CD8-positive, alpha-beta memory T cell (primary cell): ENCODE measurements around the gene TMEM80. TPM values are rescaled to one million over a fixed set of nuclear protein-coding genes. Genes with fewer than 3 reads are reported as not detected.

ENCODE experiments used
- CTCF ChIA-PET: fragments of 350-600 bp; sonication (Branson Sonifier 250); formaldehyde crosslinking; loops from one replicate; lab custom pipeline; 2021; ENCODE audit warnings: antibody characterized with exemption; lab: Charles Lee
- POLR2A ChIA-PET: fragments of 350-600 bp; sonication (Branson Sonifier 250); formaldehyde crosslinking; loops from one replicate; lab custom pipeline; 2021; ENCODE audit warnings: antibody characterized with exemption; lab: Charles Lee
- DNase-seq, 5 donors: peaks; one replicate each; pipeline versions ENCODE4 v3.0.0 to v3.0.0-alpha.2; 2020 to 2022; ENCODE audit warnings: mixed read lengths in 1 of 5
- H3K27ac ChIP-seq: one replicate; pipeline ENCODE4 v1.7.0; 2013; ENCODE audit warnings: low read depth, mild to moderate bottlenecking, low read length, moderate library complexity
- H3K27me3 ChIP-seq: 2 replicates; pipeline ENCODE4 v1.7.0; 2013; ENCODE audit warnings: low read length, mild to moderate bottlenecking; ENCODE audit not compliant: insufficient read depth, poor library complexity, severe bottlenecking
- H3K36me3 ChIP-seq: 2 replicates; pipeline ENCODE4 v1.7.0; 2013; ENCODE audit warnings: mild to moderate bottlenecking, low read length, moderate library complexity; ENCODE audit not compliant: insufficient read depth
- H3K4me1 ChIP-seq: 2 replicates; pipeline ENCODE4 v1.7.0; 2013; ENCODE audit warnings: mild to moderate bottlenecking, low read length, moderate library complexity; ENCODE audit not compliant: insufficient read depth
- H3K4me3 ChIP-seq: 2 replicates; pipeline ENCODE4 v1.7.0; 2013; ENCODE audit warnings: mild to moderate bottlenecking, low read length
- H3K9me3 ChIP-seq: 2 replicates; pipeline ENCODE4 v1.7.0; 2013; ENCODE audit warnings: mild to moderate bottlenecking, low read length
- H3K27ac Mint-ChIP-seq, 8 donors: one replicate each; pipeline ENCODE4 v1.8.0; 2020 to 2021; ENCODE audit warnings: mixed read lengths in 8 of 8, mild to moderate bottlenecking in 6 of 8, inconsistent platforms in 3 of 8, moderate library complexity in 3 of 8
- H3K27me3 Mint-ChIP-seq, 2 donors: one replicate each; pipeline ENCODE4 v1.8.0; 2020 to 2021; ENCODE audit warnings: mixed read lengths in 2 of 2, mild to moderate bottlenecking in 1 of 2, moderate library complexity in 1 of 2
- H3K36me3 Mint-ChIP-seq, 3 donors: one replicate each; pipeline ENCODE4 v1.8.0; 2020 to 2021; ENCODE audit warnings: mixed read lengths in 3 of 3, inconsistent platforms in 1 of 3, mild to moderate bottlenecking in 1 of 3
- H3K4me1 Mint-ChIP-seq, 3 donors: one replicate each; pipeline ENCODE4 v1.8.0; 2020 to 2021; ENCODE audit warnings: mixed read lengths in 3 of 3, inconsistent platforms in 1 of 3, mild to moderate bottlenecking in 1 of 3
- H3K4me3 Mint-ChIP-seq, 7 donors: one replicate each; pipeline ENCODE4 v1.8.0; 2020 to 2021; ENCODE audit warnings: mixed read lengths in 7 of 7, mild to moderate bottlenecking in 6 of 7, moderate library complexity in 4 of 7, inconsistent platforms in 2 of 7
- H3K9me3 Mint-ChIP-seq, 5 donors: one replicate each; pipeline ENCODE4 v1.8.0; 2020 to 2022; ENCODE audit warnings: mixed read lengths in 5 of 5, mild to moderate bottlenecking in 3 of 5, moderate library complexity in 2 of 5, inconsistent platforms in 1 of 5
- polyA plus RNA-seq: library from polyadenylated mRNA; unstranded; fragments of 300-500 nt; fragmentation: Illumina TruSeq; gene quantifications from one replicate; pipeline ENCODE4 v1.2.3, GENCODE V29; 2021
- total RNA-seq, 2 experiments: library from RNA; stranded (reverse); gene quantifications; one replicate each; pipeline ENCODE4 v1.2.3, GENCODE V29; 2021

TMEM80 gene
- total and polyA plus RNA-seq, 3 experiments from 2014 or later, result 10.3 to 27.8 (median 13.4) TPM

GRCh38 chr11:695288-695537 lies 403 bp upstream of the TMEM80 start:
- Histone ChIP-seq H3K36me3 (no peaks in the 10 kb centered on the region), H3K9me3 (no peaks in the 10 kb centered on the region), H3K27ac (peak overlapping the region; percentile 92), H3K4me1 (peaks cover 47% of the 10 kb centered on the region), H3K4me3 (peak overlapping the region; percentile 81), H3K27me3 (no peaks in the 10 kb centered on the region)
- ChIA-PET CTCF (interaction anchor here (0.7 to 8.2 kb wide), 7 partner anchors 11 to 141 kb away, joined by 3 to 69 read pairs (median 4); partner anchors contain the start of gene TALDO1), POLR2A (interaction anchor here (0.6 to 2.3 kb wide), 13 partner anchors 9 to 289 kb away, joined by 3 to 10 read pairs (median 3); partner anchors contain the start of genes CD151, EPS8L2 and PHRF1)
- H3K36me3 Mint-ChIP-seq, result peaks cover 0 to 31% (median 0%) of the 10 kb centered on the region in 3 donors
- DNase-seq, result no peak
- no peaks in the 10 kb centered on the region for H3K9me3 Mint-ChIP-seq
- H3K4me3 Mint-ChIP-seq, result peak overlapping the region; percentile 85 to 94 (median 88)
- H3K27ac Mint-ChIP-seq, result peak overlapping the region; percentile 89 to 98 (median 93)
- H3K27me3 Mint-ChIP-seq, result no peaks in the 10 kb centered on the region
- peaks cover 31 to 52% (median 39%) of the 10 kb centered on the region in 3 donors for H3K4me1 Mint-ChIP-seq

- H3K4me1 ChIP-seq, result peaks cover 30% of the 10 kb centered on the region
- no peaks in the 10 kb centered on the region for H3K36me3 ChIP-seq
- Mint-ChIP-seq H3K36me3 (peaks cover 0 to 35% (median 2%) of the 10 kb centered on the region in 3 donors), H3K27ac (peak overlapping the region in 7 of 8 donors; percentile 26 to 96 (median 64)), H3K9me3 (no peaks in the 10 kb centered on the region), H3K4me3 (peak overlapping the region; percentile 12 to 94 (median 51)), H3K4me1 (peaks cover 24 to 39% (median 33%) of the 10 kb centered on the region in 3 donors), H3K27me3 (no peaks in the 10 kb centered on the region)
- H3K27ac ChIP-seq, result no peak overlapping the region
- H3K9me3 ChIP-seq, result no peaks in the 10 kb centered on the region
- no peak overlapping the region for H3K4me3 ChIP-seq
- H3K27me3 ChIP-seq, result no peaks in the 10 kb centered on the region
- POLR2A ChIA-PET, result interaction anchor here (1.6 to 2.3 kb wide), 2 partner anchors 25 to 29 kb away, joined by 7 to 9 read pairs; no protein-coding TSS in a partner anchor
- CTCF ChIA-PET, result interaction anchor here (0.7 to 8.2 kb wide), 2 partner anchors 28 to 161 kb away, joined by 3 to 69 read pairs; partner anchors contain the start of gene HRAS
- no peak for DNase-seq
Observed at GRCh38 chr11:696955-697491, 1.4 kb downstream of the TMEM80 start.

DNA sequence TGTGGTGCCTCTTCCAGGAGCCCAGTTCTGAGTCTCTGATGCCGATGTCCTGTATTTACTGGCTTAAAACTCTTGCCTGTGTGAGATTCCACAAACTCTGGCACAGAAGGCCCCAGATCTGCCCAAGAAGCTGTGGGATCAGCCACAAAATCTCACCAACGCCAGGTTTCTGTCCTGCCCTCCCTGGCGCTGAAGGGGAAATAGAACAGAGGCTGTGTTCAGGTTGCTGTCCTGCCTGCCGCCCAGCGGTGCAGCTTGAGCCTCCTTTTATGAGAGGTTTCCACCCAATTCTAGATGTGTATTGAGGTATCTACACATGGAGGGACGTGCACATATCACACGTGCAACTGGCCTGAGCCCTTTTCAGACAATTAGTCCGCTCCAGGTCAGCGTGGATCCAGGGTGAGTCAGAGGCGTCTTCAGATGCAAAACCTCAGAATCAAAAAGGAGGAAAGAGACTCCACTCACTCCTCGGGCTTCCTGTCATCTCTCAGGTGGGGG lies 2.2 kb downstream of the TMEM80 start:
- H3K9me3 ChIP-seq, result no peaks in the 10 kb centered on the region
- H3K9me3 Mint-ChIP-seq, result no peaks in the 10 kb centered on the region
- H3K27ac Mint-ChIP-seq, result peak overlapping the region in 7 of 8 donors; percentile 40 to 96 (median 68)
- CTCF ChIA-PET, result interaction anchor here (8.2 kb wide), 1 partner anchor 27 kb away, joined by 69 read pairs; no protein-coding TSS in a partner anchor
- H3K36me3 ChIP-seq, result no peaks in the 10 kb centered on the region
- peaks cover 22% of the 10 kb centered on the region for H3K4me1 ChIP-seq
- peaks cover 0 to 33% (median 2%) of the 10 kb centered on the region in 3 donors for H3K36me3 Mint-ChIP-seq
- peaks cover 21 to 32% (median 28%) of the 10 kb centered on the region in 3 donors for H3K4me1 Mint-ChIP-seq
- H3K27me3 Mint-ChIP-seq, result no peaks in the 10 kb centered on the region
- POLR2A ChIA-PET, result interaction anchor here (1.6 kb wide), 1 partner anchor 28 kb away, joined by 7 read pairs; no protein-coding TSS in a partner anchor
- peak overlapping the region in 5 of 7 donors; percentile 17 to 79 (median 58) for H3K4me3 Mint-ChIP-seq
- no peak overlapping the region for H3K4me3 ChIP-seq
- no peak for DNase-seq
- H3K27me3 ChIP-seq, result no peaks in the 10 kb centered on the region
- no peak overlapping the region for H3K27ac ChIP-seq

DNA sequence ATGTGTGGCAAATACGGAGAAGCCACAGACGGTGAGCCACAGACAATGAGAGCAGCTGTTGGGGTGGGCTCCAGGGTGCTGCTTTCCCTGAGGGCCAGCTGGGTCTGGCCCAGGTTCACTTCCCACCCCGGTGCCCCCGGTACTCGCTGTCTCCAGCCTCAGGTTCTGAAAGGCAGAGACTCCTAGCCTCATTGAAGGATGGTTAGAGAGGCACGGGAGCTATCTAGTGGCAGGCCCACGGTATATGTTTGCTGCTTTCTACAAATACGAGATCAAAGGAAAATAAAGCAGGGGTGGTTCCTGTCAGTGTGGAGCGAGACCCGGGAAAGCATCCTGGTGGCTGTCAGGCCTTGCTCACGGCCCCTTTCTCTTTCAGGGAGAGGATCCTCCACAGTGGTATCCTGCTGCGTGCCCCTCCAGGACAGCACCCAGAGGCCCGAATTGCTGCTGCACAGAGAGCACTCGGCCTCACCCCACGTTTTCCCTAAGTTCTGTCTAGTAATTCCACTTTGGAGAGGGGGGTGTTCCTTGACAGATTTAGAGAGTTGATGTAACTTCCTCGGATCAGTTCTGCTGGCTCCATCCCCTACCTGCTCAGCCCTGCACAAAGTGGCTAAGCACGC lies 3.0 kb downstream of the TMEM80 start:
- ChIA-PET POLR2A (no interaction called here), CTCF (interaction anchor here (8.2 kb wide), 1 partner anchor 26 kb away, joined by 69 read pairs; no protein-coding TSS in a partner anchor)
- Histone ChIP-seq H3K36me3 (no peaks in the 10 kb centered on the region), H3K4me3 (no peak overlapping the region), H3K27me3 (no peaks in the 10 kb centered on the region), H3K9me3 (no peaks in the 10 kb centered on the region), H3K4me1 (peaks cover 15% of the 10 kb centered on the region), H3K27ac (no peak overlapping the region)
- Mint-ChIP-seq H3K4me1 (peaks cover 14 to 25% (median 20%) of the 10 kb centered on the region in 3 donors), H3K27ac (peak overlapping the region in 3 of 8 donors; percentile 6 to 96 (median 84)), H3K4me3 (peak overlapping the region in 2 of 7 donors; percentile 61 to 79), H3K36me3 (peaks cover 0 to 30% (median 2%) of the 10 kb centered on the region in 3 donors), H3K27me3 (no peaks in the 10 kb centered on the region), H3K9me3 (no peaks in the 10 kb centered on the region)
- peak in 1 of 5 donors; percentile 49 for DNase-seq

DNA sequence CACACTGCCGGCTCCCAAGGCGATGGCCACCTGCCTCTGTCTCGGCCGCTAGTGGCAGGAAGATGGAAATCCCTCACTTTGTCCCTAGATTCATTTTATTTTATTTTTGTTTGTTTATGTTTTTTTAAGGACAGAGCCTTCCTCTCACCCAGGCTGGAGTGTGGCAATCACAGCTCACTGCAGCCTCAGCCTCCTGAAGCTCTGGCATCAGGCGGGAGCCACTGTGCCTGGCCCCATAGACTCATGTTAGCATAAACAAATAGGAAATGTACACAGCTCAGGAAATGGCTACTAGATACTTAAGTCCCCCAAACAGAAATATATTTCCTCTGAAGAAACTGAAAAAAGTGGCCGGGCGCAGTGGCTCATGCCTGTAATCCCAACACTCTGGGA lies 3.5 kb downstream of the TMEM80 start:
- H3K27me3 Mint-ChIP-seq, result no peaks in the 10 kb centered on the region
- peaks cover 15 to 24% (median 23%) of the 10 kb centered on the region in 3 donors for H3K4me1 Mint-ChIP-seq
- Histone ChIP-seq H3K36me3 (no peaks in the 10 kb centered on the region), H3K4me1 (peaks cover 10% of the 10 kb centered on the region), H3K27ac (no peak overlapping the region), H3K27me3 (no peaks in the 10 kb centered on the region), H3K4me3 (no peak overlapping the region), H3K9me3 (no peaks in the 10 kb centered on the region)
- no peaks in the 10 kb centered on the region for H3K9me3 Mint-ChIP-seq
- H3K27ac Mint-ChIP-seq, result peak overlapping the region in 3 of 8 donors; percentile 40 to 78 (median 52)
- no peak for DNase-seq
- H3K4me3 Mint-ChIP-seq, result peak overlapping the region in 1 of 7 donors; percentile 27
- ChIA-PET CTCF (interaction anchor here (8.2 kb wide), 1 partner anchor 26 kb away, joined by 69 read pairs; no protein-coding TSS in a partner anchor), POLR2A (no interaction called here)
- peaks cover 0 to 33% (median 2%) of the 10 kb centered on the region in 3 donors for H3K36me3 Mint-ChIP-seq

DNA sequence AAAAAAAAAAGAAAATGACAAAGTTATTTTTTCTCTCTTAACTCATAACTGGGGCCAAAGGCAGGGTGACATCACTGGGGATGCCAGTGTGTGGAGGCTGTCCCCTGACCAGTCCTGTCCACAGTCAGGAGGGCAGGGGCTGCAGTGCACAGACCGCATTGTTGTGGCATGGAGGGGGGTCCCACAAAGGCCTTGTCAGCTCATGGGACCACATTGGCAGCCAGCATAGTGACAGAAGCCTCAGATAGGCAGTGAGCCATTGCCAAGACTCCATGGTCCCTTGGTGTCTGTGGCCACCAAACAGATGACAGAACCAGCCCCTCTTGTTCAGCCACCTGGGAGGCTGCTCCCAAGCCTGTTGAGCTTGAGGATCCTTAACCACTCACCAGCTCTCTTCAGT lies 4.1 kb downstream of the TMEM80 start:
- H3K36me3 Mint-ChIP-seq, result peaks cover 0 to 33% (median 2%) of the 10 kb centered on the region in 3 donors
- no peaks in the 10 kb centered on the region for H3K9me3 Mint-ChIP-seq
- ChIA-PET CTCF (interaction anchor here (8.2 kb wide), 1 partner anchor 25 kb away, joined by 69 read pairs; no protein-coding TSS in a partner anchor), POLR2A (interaction anchor here (0.6 kb wide), 1 partner anchor 44 kb away, joined by 6 read pairs; no protein-coding TSS in a partner anchor)
- no peaks in the 10 kb centered on the region for H3K27me3 Mint-ChIP-seq
- Histone ChIP-seq H3K4me1 (peaks cover 7% of the 10 kb centered on the region), H3K27ac (no peak overlapping the region), H3K27me3 (no peaks in the 10 kb centered on the region), H3K36me3 (no peaks in the 10 kb centered on the region), H3K9me3 (no peaks in the 10 kb centered on the region), H3K4me3 (no peak overlapping the region)
- peak overlapping the region in 3 of 8 donors; percentile 60 to 78 (median 76) for H3K27ac Mint-ChIP-seq
- no peak overlapping the region for H3K4me3 Mint-ChIP-seq
- DNase-seq, result no peak
- H3K4me1 Mint-ChIP-seq, result peaks cover 15 to 24% (median 23%) of the 10 kb centered on the region in 3 donors

DNA sequence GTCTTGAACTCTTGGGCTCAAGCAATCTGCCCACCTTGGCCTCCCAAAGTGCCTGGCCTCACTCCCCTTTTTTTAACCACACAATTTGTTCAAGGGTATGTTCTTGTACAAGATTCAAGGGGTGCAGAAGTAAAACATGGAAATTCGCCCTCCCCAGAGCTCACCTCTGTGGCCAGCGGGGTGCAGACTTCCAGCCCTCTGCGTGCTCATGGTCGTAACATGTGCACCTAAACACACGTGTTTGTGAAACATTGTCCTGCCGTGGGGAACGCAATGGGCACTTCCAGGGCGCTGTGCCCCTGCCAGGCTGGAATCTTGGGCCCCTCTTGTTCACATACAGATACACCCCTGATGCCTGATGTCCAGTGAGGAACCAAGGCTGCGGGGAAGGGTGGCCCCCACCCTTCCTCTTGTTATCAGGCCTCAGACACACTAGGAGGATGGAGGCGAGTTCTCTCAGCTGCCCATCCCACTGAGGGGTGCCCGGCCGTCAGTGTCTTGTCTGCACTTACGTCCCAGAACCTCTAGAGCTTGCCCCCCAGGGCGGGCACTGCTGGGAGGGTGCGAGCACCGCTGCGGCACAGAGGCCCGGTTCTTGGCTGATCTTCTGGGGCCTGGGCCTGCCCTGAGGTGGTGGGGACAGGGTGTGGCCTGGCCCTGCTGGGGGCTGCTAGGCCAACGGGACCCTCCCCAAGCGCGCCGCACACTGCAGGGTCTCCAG lies 6.3 kb downstream of the TMEM80 start:
- POLR2A ChIA-PET, result no interaction called here
- no peaks in the 10 kb centered on the region for H3K4me1 ChIP-seq
- H3K27me3 ChIP-seq, result peaks cover 6% of the 10 kb centered on the region
- no peak overlapping the region for H3K4me3 ChIP-seq
- H3K27me3 Mint-ChIP-seq, result no peaks in the 10 kb centered on the region
- H3K4me1 Mint-ChIP-seq, result peaks cover 8 to 20% (median 18%) of the 10 kb centered on the region in 3 donors
- CTCF ChIA-PET, result interaction anchor here (8.2 kb wide), 1 partner anchor 23 kb away, joined by 69 read pairs; no protein-coding TSS in a partner anchor
- H3K36me3 Mint-ChIP-seq, result peaks cover 0 to 29% (median 2%) of the 10 kb centered on the region in 3 donors
- no peaks in the 10 kb centered on the region for H3K9me3 Mint-ChIP-seq
- DNase-seq, result no peak
- no peak overlapping the region for H3K27ac ChIP-seq
- no peaks in the 10 kb centered on the region for H3K9me3 ChIP-seq
- no peaks in the 10 kb centered on the region for H3K36me3 ChIP-seq
- peak overlapping the region in 2 of 8 donors; percentile 38 to 73 for H3K27ac Mint-ChIP-seq
- H3K4me3 Mint-ChIP-seq, result peak overlapping the region in 1 of 7 donors; percentile 27
